DOHH2 (cell line): ENCODE results near the gene SLCO3A1.

Experiments
- CTCF ChIP-seq: fragments of 200-600 bp; sonication (generic); IDR thresholded peaks from one replicate; pipeline ENCODE4 v1.5.1; 2014; ENCODE audit warnings: antibody characterized with exemption, mild to moderate bottlenecking, low read depth, low read length; ENCODE audit not compliant: poor library complexity, severe bottlenecking
- EZH2phosphoT487 ChIP-seq: fragments of 200-600 bp; sonication (generic); IDR thresholded peaks from 2 replicates; pipeline ENCODE4 v1.6.1; 2017; ENCODE audit warnings: borderline replicate concordance, mild to moderate bottlenecking, antibody characterized with exemption, low read length, moderate library complexity, mixed read lengths

DNA sequence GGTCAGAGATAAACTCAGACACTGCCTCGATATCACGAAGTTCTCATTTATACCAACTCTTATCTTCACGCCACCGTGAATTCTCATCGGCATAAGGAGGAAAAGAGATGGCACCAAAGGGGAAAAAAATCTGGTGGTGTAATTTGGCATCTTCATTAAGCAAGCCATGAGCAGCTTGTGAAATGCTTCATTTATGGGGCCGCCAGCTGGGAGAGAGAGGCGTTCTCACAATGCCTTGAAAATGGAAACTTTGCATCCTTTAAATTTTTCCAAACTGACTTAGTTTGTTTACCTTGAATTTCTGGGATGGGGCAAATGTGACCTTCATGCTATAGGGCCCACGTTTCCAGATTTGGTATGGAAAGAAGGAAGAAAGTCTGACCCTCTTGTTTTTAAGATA is 297.7 kb downstream of the SLCO3A1 start:
- TF ChIP-seq CTCF (no peak), EZH2phosphoT487 (no peak)
